SU-DHL-6 (cell line): ENCODE measurements around the gene KRTAP5-8.
"Not testable (repeated sequence)": the region's sequence is repeated elsewhere in the genome, so short reads cannot be mapped to it uniquely, and the experiment has no call there.

ENCODE experiments used
- EZH2phosphoT487 ChIP-seq: fragments of 200-600 bp; sonication (generic), shearing (Covaris generic); conservative IDR thresholded peaks from 2 replicates; pipeline ENCODE4 v1.6.1; 2018; ENCODE audit warnings: mild to moderate bottlenecking, antibody characterized with exemption, low read length, moderate library complexity, mixed read lengths
- TF ChIP-seq, protein P1 (sequence below): fragments of 200-600 bp; sonication (generic); IDR thresholded peaks from one replicate; pipeline ENCODE4 v1.5.1; 2017; ENCODE audit warnings: antibody characterized with exemption, mild to moderate bottlenecking, low read length, moderate library complexity; ENCODE audit not compliant: insufficient read depth, poor library complexity, severe bottlenecking

DNA sequence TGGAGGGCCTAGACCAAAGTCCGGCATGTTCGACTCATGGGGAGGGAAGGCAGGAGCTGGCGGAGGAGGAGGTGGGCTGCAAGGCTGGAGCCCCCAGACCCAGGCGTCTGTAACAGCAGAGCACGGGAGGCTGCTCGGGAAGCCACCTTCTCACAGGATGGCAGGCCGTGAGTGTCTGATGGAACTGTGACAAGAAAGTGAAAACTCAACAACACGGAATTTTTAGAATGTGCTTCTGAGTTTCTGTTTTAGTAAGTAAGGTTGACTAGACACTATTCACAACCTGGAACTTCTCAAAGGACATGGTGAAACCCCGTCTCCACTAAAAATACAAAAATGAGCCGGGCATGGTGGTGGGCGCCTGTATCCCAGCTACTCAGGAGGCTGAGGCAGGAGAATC lies 2.1 kb downstream of the KRTAP5-8 start:
- TF ChIP-seq, protein P1, sequence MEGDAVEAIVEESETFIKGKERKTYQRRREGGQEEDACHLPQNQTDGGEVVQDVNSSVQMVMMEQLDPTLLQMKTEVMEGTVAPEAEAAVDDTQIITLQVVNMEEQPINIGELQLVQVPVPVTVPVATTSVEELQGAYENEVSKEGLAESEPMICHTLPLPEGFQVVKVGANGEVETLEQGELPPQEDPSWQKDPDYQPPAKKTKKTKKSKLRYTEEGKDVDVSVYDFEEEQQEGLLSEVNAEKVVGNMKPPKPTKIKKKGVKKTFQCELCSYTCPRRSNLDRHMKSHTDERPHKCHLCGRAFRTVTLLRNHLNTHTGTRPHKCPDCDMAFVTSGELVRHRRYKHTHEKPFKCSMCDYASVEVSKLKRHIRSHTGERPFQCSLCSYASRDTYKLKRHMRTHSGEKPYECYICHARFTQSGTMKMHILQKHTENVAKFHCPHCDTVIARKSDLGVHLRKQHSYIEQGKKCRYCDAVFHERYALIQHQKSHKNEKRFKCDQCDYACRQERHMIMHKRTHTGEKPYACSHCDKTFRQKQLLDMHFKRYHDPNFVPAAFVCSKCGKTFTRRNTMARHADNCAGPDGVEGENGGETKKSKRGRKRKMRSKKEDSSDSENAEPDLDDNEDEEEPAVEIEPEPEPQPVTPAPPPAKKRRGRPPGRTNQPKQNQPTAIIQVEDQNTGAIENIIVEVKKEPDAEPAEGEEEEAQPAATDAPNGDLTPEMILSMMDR, result not testable (repeated sequence)
- not testable (repeated sequence) for TF ChIP-seq EZH2phosphoT487
